Caco-2 (cell line): ENCODE measurements around the gene RPL7A. TPM values are rescaled to one million over a fixed set of nuclear protein-coding genes. Genes with fewer than 3 reads are reported as not detected.
A peak's percentile ranks its signal among the peaks of the same experiment; 100 is the strongest.
"Not testable (repeated sequence)": the region's sequence is repeated elsewhere in the genome, so short reads cannot be mapped to it uniquely, and the experiment has no call there.

Experiments used
- Bru-seq: library from RNA; stranded (reverse); fragments of 400-500 nt; gene quantifications from one replicate; lab custom pipeline; 2021; lab: Mats Ljungman, UMichigan
- BruChase-seq, 2 experiments: library from RNA; stranded (reverse); fragments of 400-500 nt; gene quantifications; one replicate each; lab custom pipeline; 2021; lab: Mats Ljungman, UMichigan
- BruUV-seq: library from RNA; stranded (reverse); fragments of 400-500 nt; replicated peaks from 2 replicates; lab custom pipeline; 2021; lab: Mats Ljungman, UMichigan
- CTCF ChIA-PET: fragments of 300-600 bp; sonication (Branson Sonifier 250); formaldehyde crosslinking; loops from one replicate; lab custom pipeline; 2022; ENCODE audit warnings: antibody characterized with exemption; lab: Charles Lee
- POLR2A ChIA-PET: fragments of 300-600 bp; sonication (Branson Sonifier 250); formaldehyde crosslinking; loops from one replicate; lab custom pipeline; 2022; ENCODE audit warnings: antibody characterized with exemption; lab: Charles Lee
- DNase-seq, 2 experiments: peaks; one replicate each; pipeline versions ENCODE4 v3.0.0 to v3.0.0-alpha.2; 2020 to 2022
- H3K27me3 ChIP-seq: replicated peaks from 2 replicates; pipeline ENCODE4 v1.6.0; 2011; ENCODE audit warnings: low read length; ENCODE audit not compliant: control insufficient read depth, insufficient read depth
- H3K36me3 ChIP-seq: 2 replicates; pipeline ENCODE4 v1.5.1; 2011; ENCODE audit warnings: low read length; ENCODE audit not compliant: control insufficient read depth, insufficient read depth
- H3K4me1 ChIP-seq: fragments of 250-450 bp; sonication (Bioruptor Pico); 2 replicates; pipeline ENCODE4 v1.5.1; 2020; ENCODE audit warnings: mild to moderate bottlenecking
- H3K4me3 ChIP-seq: 2 replicates; pipeline ENCODE4 v1.5.1; 2011; ENCODE audit warnings: low read depth, mild to moderate bottlenecking, control low read depth, low read length
- H3K9me3 ChIP-seq: fragments of 250-450 bp; sonication (Bioruptor Pico); 2 replicates; pipeline ENCODE4 v1.5.1; 2020; ENCODE audit warnings: mild to moderate bottlenecking, moderate library complexity
- H3K27ac Mint-ChIP-seq: one replicate; pipeline ENCODE4 v1.8.0; 2022; ENCODE audit warnings: mixed read lengths; ENCODE audit not compliant: unreplicated experiment
- H3K27me3 Mint-ChIP-seq: one replicate; pipeline ENCODE4 v1.8.0; 2022; ENCODE audit warnings: mixed read lengths; ENCODE audit not compliant: insufficient read depth, unreplicated experiment
- H3K36me3 Mint-ChIP-seq: one replicate; pipeline ENCODE4 v1.8.0; 2022; ENCODE audit warnings: mild to moderate bottlenecking, mixed read lengths; ENCODE audit not compliant: insufficient read depth, unreplicated experiment
- H3K4me1 Mint-ChIP-seq: one replicate; pipeline ENCODE4 v1.8.0; 2022; ENCODE audit warnings: low read depth, mixed read lengths; ENCODE audit not compliant: unreplicated experiment
- H3K4me3 Mint-ChIP-seq: one replicate; pipeline ENCODE4 v1.8.0; 2022; ENCODE audit warnings: mild to moderate bottlenecking, moderate library complexity, mixed read lengths; ENCODE audit not compliant: unreplicated experiment
- H3K9me3 Mint-ChIP-seq: one replicate; pipeline ENCODE4 v1.8.0; 2022; ENCODE audit warnings: mixed read lengths; ENCODE audit not compliant: unreplicated experiment
- CTCF ChIP-seq, 2 experiments: fragments of 200-600 bp in 1 of 2; IDR thresholded peaks; 1 replicate in 1 of 2; 2 replicates in 1 of 2; pipeline versions ENCODE4 v1.5.1 to v1.8.0; 2011 to 2022; ENCODE audit warnings: antibody characterized with exemption in 1 of 2, control low read depth in 1 of 2, inconsistent platforms in 1 of 2, low read depth in 1 of 2, low read length in 1 of 2, mild to moderate bottlenecking in 1 of 2, moderate library complexity in 1 of 2; ENCODE audit not compliant: insufficient read depth in 1 of 2, severe bottlenecking in 1 of 2, unreplicated experiment in 1 of 2
- intact Hi-C: fragments of 100-400 bp; cut with micrococcal nuclease; formaldehyde crosslinking; loops from one replicate; pipeline ENCODE4 v1.10.0; 2022; ENCODE audit not compliant: unreplicated experiment
- long read RNA-seq: library from polyadenylated mRNA; stranded (forward); transcript quantifications from one replicate; pipeline ENCODE4 v2.0.0, GENCODE V29; 2022
- total RNA-seq: library from RNA; stranded (reverse); gene quantifications from 2 replicates; pipeline ENCODE4 v1.2.3, GENCODE V29; 2022

The RPL7A gene
- total RNA-seq = 1,995 and 2,182 TPM in 2 replicates
- percentile 100 among the genes with signal in this experiment for Bru-seq, nascent RNA
- BruChase-seq, experiment 1, labeled RNA remaining after a 2-hour chase = percentile 100 among the genes with signal in this experiment
- percentile 100 among the genes with signal in this experiment for BruChase-seq, experiment 2, labeled RNA remaining after a 6-hour chase
- long read RNA-seq, transcript RPL7A-205 (8 exons, 941 nt) = minor isoform, 10 of 313 reads
- long read RNA-seq, transcript RPL7A-202 (8 exons, 891 nt) = major isoform, 137 of 313 reads
- long read RNA-seq, partial matches to known transcripts = 159 of 313 reads
- long read RNA-seq, other reads (novel, unspliced or antisense) = 5 of 313 reads

- POLR2A ChIA-PET = interaction anchor here (0.6 to 1.7 kb wide), 9 partner anchors 8 to 318 kb away, joined by 3 to 19 read pairs (median 5); partner anchors contain the start of genes CACFD1, GTF3C5, SURF1 and SURF2
- H3K4me3 Mint-ChIP-seq = peak within 1 kb of the TSS; percentile 90
- peak; percentile 92 to 97 for DNase-seq
- H3K4me1 Mint-ChIP-seq = peaks cover 13% of the 10 kb centered on the region
- no peaks in the 10 kb centered on the region for H3K9me3 Mint-ChIP-seq
- CTCF ChIA-PET = interaction anchor here (0.6 to 1.1 kb wide), 7 partner anchors 8 to 677 kb away, joined by 3 to 9 read pairs (median 5); partner anchors contain the start of genes CACFD1, SLC2A6, SURF1 and SURF2
- peaks cover 10% of the 10 kb centered on the region for H3K4me1 ChIP-seq
- H3K36me3 ChIP-seq = peaks cover 20% of the 10 kb centered on the region
- H3K27ac Mint-ChIP-seq = peak within 1 kb of the TSS; percentile 98
- no peaks in the 10 kb centered on the region for H3K9me3 ChIP-seq
- no TSS peak for BruUV-seq
- peaks cover 77% of the 10 kb centered on the region for H3K36me3 Mint-ChIP-seq
- intact Hi-C loops = no loop called here
- peak within 1 kb of the TSS; percentile 85 for H3K4me3 ChIP-seq
- no peaks in the 10 kb centered on the region for H3K27me3 Mint-ChIP-seq
- TF ChIP-seq CTCF (IDR thresholded peaks at IDR 0.05; ENCODE audit: insufficient read depth in 1 of 2, low read depth in 1 of 2, low read length in 1 of 2, severe bottlenecking in 1 of 2, unreplicated experiment in 1 of 2) = no peak
- no peaks in the 10 kb centered on the region for H3K27me3 ChIP-seq
Observed at GRCh38 chr9:133347985-133348717, at the start of gene RPL7A, which contains the start of gene MED22. TSS of gene RPL7A (plus strand) at chr9:133348218. CDS start at chr9:133348244, 26 bp downstream. TSS of gene MED22 (minus strand) at chr9:133348131. CDS start at chr9:133346662, 1,469 bp downstream.

GRCh38 chr9:133299996-133300395 is 48.0 kb upstream of the RPL7A start:
- H3K9me3 Mint-ChIP-seq, H3K4me1 ChIP-seq, H3K27me3 ChIP-seq, H3K4me3 Mint-ChIP-seq, POLR2A ChIA-PET, H3K9me3 ChIP-seq, H3K27me3 Mint-ChIP-seq, H3K36me3 Mint-ChIP-seq, H3K36me3 ChIP-seq, BruUV-seq, H3K4me3 ChIP-seq, H3K4me1 Mint-ChIP-seq, H3K27ac Mint-ChIP-seq, intact Hi-C loops: not testable (repeated sequence)
- peak in 1 of 2 experiments; percentile 2 for DNase-seq
- CTCF ChIA-PET = interaction anchor here (0.6 kb wide), 1 partner anchor 74 kb away, joined by 5 read pairs; no protein-coding TSS in a partner anchor

GRCh38 chr9:133301253-133302230 is 46.5 kb upstream of the RPL7A start:
- H3K27me3 ChIP-seq = no peaks in the 10 kb centered on the region
- ChIA-PET CTCF (no interaction called here), POLR2A (no interaction called here)
- H3K36me3 ChIP-seq = no peaks in the 10 kb centered on the region
- Mint-ChIP-seq H3K4me3 (no peak overlapping the region), H3K4me1 (no peaks in the 10 kb centered on the region), H3K27me3 (no peaks in the 10 kb centered on the region), H3K27ac (no peak overlapping the region), H3K36me3 (no peaks in the 10 kb centered on the region), H3K9me3 (no peaks in the 10 kb centered on the region)
- H3K4me3 ChIP-seq = no peak overlapping the region
- H3K9me3 ChIP-seq = no peaks in the 10 kb centered on the region
- intact Hi-C loops = no loop called here
- peak in 1 of 2 experiments; percentile 8 for DNase-seq
- BruUV-seq = no TSS peak
- TF ChIP-seq CTCF (IDR thresholded peaks at IDR 0.05; ENCODE audit: insufficient read depth in 1 of 2, low read depth in 1 of 2, low read length in 1 of 2, severe bottlenecking in 1 of 2, unreplicated experiment in 1 of 2) = no peak
- no peaks in the 10 kb centered on the region for H3K4me1 ChIP-seq
